Sigmoid colon (tissue), 4 donors: ENCODE measurements around the gene ZFP28.

Source experiments
- POLR2A ChIP-seq, 2 donors: fragments of 450-650 bp; IDR thresholded peaks; one replicate each; pipeline ENCODE4 v1.6.1; 2016; ENCODE audit warnings: antibody characterized with exemption in 2 of 2, mild to moderate bottlenecking in 2 of 2, moderate library complexity in 2 of 2
- POLR2AphosphoS5 ChIP-seq, 4 donors: sonication (generic); formaldehyde crosslinking; IDR thresholded peaks; one replicate each; pipeline ENCODE4 v1.6.1; 2017; ENCODE audit warnings: antibody characterized with exemption in 4 of 4
- TF ChIP-seq, protein P1 (sequence below), 4 experiments: fragments of 450-650 bp in 3 of 4; fragments of 200-600 bp in 1 of 4; IDR thresholded peaks; one replicate each; pipeline ENCODE4 v1.5.1; 2016 to 2019; ENCODE audit warnings: antibody characterized with exemption in 4 of 4, mild to moderate bottlenecking in 3 of 4, moderate library complexity in 2 of 4

DNA sequence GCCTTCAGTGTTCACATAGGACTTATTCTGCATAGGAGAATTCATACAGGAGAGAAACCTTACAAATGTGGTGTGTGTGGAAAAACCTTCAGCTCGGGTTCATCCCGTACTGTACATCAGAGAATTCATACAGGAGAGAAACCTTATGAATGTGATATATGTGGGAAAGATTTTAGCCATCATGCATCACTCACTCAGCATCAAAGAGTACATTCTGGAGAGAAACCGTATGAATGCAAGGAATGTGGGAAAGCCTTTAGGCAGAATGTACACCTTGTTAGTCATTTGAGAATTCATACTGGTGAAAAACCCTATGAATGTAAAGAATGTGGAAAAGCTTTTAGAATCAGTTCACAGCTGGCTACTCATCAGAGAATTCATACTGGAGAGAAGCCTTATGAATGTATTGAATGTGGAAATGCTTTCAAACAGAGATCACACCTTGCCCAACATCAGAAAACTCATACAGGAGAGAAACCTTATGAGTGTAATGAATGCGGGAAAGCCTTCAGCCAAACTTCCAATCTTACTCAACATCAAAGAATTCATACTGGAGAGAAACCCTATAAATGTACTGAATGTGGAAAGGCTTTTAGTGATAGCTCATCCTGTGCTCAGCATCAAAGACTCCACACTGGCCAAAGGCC lies 13.4 kb upstream of the ZFP28 start:
- TF ChIP-seq POLR2A (IDR thresholded peaks at IDR 0.05) = no peak
- TF ChIP-seq, protein P1, sequence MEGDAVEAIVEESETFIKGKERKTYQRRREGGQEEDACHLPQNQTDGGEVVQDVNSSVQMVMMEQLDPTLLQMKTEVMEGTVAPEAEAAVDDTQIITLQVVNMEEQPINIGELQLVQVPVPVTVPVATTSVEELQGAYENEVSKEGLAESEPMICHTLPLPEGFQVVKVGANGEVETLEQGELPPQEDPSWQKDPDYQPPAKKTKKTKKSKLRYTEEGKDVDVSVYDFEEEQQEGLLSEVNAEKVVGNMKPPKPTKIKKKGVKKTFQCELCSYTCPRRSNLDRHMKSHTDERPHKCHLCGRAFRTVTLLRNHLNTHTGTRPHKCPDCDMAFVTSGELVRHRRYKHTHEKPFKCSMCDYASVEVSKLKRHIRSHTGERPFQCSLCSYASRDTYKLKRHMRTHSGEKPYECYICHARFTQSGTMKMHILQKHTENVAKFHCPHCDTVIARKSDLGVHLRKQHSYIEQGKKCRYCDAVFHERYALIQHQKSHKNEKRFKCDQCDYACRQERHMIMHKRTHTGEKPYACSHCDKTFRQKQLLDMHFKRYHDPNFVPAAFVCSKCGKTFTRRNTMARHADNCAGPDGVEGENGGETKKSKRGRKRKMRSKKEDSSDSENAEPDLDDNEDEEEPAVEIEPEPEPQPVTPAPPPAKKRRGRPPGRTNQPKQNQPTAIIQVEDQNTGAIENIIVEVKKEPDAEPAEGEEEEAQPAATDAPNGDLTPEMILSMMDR (IDR thresholded peaks at IDR 0.05) = no peak
- TF ChIP-seq POLR2AphosphoS5 (IDR thresholded peaks at IDR 0.05) = no peak
